Neural crest cell (in vitro differentiated cells): ENCODE data around the gene ABCC3. TPM values are rescaled to one million over a fixed set of nuclear protein-coding genes. Genes with fewer than 3 reads are reported as not detected.

Experiments
- DNase-seq: peaks from one replicate; pipeline ENCODE4 v3.0.0; 2021; ENCODE audit warnings: low read depth, mixed read lengths, low spot score
- H3K27ac Mint-ChIP-seq: one replicate; pipeline ENCODE4 v1.8.0; 2021; ENCODE audit warnings: mild to moderate bottlenecking, mixed read lengths; ENCODE audit not compliant: unreplicated experiment
- H3K27me3 Mint-ChIP-seq: 2 replicates; pipeline ENCODE4 v1.8.0; 2021; ENCODE audit warnings: low read depth, mild to moderate bottlenecking, mixed read lengths
- H3K36me3 Mint-ChIP-seq: 2 replicates; pipeline ENCODE4 v1.8.0; 2021; ENCODE audit warnings: low read depth, mild to moderate bottlenecking, mixed read lengths
- H3K4me1 Mint-ChIP-seq: 2 replicates; pipeline ENCODE4 v1.8.0; 2021; ENCODE audit warnings: mixed read lengths
- H3K4me3 Mint-ChIP-seq: one replicate; pipeline ENCODE4 v1.8.0; 2021; ENCODE audit warnings: mild to moderate bottlenecking, mixed read lengths
- H3K9me3 Mint-ChIP-seq: 2 replicates; pipeline ENCODE4 v1.8.0; 2021; ENCODE audit warnings: mixed read lengths
- CTCF ChIP-seq: fragments of 200-600 bp; sonication (generic); conservative IDR thresholded peaks from 2 replicates; pipeline ENCODE4 v1.5.0; 2021; ENCODE audit warnings: antibody characterized with exemption, mild to moderate bottlenecking
- total RNA-seq: library from RNA; stranded (reverse); gene quantifications from 2 replicates; pipeline ENCODE4 v1.2.1, GENCODE V29; 2021

The ABCC3 gene
- total RNA-seq, 1 donor from 2014 or later, result not detected

DNA sequence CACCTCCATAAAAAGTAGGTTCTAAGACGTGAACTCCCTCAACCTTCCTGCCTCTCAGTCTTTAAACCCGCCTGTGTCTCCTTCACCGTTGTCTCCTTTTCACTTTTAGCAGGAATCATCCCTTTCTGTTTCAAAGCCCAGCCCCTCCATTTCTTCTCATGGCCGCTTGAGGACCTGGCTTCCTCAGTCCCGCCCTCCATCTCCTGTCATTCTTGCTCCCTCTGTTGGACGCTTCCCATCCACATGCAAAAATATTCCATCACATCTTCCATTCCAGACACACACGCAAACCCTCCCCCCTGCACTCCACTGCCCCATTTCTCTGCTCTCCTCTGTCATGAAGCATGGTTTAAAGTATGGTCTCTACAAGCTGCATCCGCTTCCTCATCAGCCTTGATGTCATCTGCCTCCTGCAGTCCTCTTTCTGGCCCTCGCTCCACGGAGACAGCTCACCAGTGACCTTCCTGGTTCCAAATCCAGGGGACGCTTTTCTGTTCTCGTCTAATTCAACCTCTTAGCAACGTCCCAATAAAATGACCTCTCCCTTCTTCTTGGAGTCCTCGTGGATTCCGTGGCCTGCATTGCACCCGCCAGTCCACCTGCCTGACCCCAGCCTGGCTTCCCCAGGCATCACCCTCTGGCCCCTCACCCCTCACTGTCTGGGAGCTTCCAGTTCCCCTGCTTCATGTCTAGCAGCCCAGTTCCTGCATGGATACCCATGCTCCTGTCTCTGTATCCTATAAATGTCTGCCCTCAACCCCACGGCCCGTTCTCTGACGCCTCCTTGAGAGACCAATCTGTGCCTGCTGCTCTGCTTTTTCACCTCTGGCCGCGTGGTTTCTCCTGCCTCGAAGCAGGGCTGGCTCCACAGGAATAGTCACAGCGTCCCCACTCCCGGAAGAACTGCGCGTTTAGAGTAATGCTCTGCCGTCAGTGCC lies 46.9 kb downstream of the ABCC3 start:
- H3K27me3 Mint-ChIP-seq, result no peaks in the 10 kb centered on the region
- peak; percentile 42 for DNase-seq
- peak; percentile 62 for TF ChIP-seq CTCF
- no peaks in the 10 kb centered on the region for H3K9me3 Mint-ChIP-seq
- no peaks in the 10 kb centered on the region for H3K36me3 Mint-ChIP-seq
- no peak overlapping the region for H3K4me3 Mint-ChIP-seq
- no peak overlapping the region for H3K27ac Mint-ChIP-seq
- H3K4me1 Mint-ChIP-seq, result peaks cover 28% of the 10 kb centered on the region

- no peak overlapping the region for H3K4me3 Mint-ChIP-seq
- no peaks in the 10 kb centered on the region for H3K9me3 Mint-ChIP-seq
- peaks cover 34% of the 10 kb centered on the region for H3K4me1 Mint-ChIP-seq
- no peak for DNase-seq
- no peaks in the 10 kb centered on the region for H3K36me3 Mint-ChIP-seq
- no peak overlapping the region for H3K27ac Mint-ChIP-seq
- no peak for TF ChIP-seq CTCF
- no peaks in the 10 kb centered on the region for H3K27me3 Mint-ChIP-seq
These were observed 47.8 kb downstream of the ABCC3 start for GRCh38 chr17:50682441-50682840.

DNA sequence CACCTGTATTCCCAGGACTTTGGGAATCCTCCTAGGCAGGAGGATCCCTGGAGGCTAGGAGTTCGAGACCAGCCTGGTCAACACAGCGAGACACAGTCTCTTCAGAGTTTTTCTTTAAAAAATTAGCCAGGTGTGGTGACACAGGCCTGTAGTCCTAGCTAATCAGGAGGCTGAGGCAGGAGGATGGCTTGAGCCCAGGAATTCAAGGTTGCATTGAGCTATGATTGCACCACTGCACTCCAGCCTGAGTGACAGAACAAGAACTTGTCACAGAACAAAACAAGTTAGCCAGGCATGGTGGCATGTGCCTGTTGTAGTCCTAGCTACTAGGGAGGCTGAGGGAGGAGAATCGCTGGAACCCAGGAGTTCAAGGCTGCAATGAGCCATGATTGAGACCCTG lies 48.3 kb downstream of the ABCC3 start:
- Mint-ChIP-seq H3K4me1 (peaks cover 34% of the 10 kb centered on the region), H3K36me3 (no peaks in the 10 kb centered on the region), H3K9me3 (no peaks in the 10 kb centered on the region), H3K27ac (no peak overlapping the region), H3K4me3 (no peak overlapping the region), H3K27me3 (no peaks in the 10 kb centered on the region)
- TF ChIP-seq CTCF, result no peak
- no peak for DNase-seq

- Mint-ChIP-seq H3K27me3 (no peaks in the 10 kb centered on the region), H3K4me3 (no peak overlapping the region), H3K27ac (no peak overlapping the region), H3K4me1 (peaks cover 34% of the 10 kb centered on the region), H3K9me3 (no peaks in the 10 kb centered on the region), H3K36me3 (no peaks in the 10 kb centered on the region)
- no peak for DNase-seq
- TF ChIP-seq CTCF, result no peak
These were observed 49.0 kb downstream of the ABCC3 start for GRCh38 chr17:50683434-50684287.

DNA sequence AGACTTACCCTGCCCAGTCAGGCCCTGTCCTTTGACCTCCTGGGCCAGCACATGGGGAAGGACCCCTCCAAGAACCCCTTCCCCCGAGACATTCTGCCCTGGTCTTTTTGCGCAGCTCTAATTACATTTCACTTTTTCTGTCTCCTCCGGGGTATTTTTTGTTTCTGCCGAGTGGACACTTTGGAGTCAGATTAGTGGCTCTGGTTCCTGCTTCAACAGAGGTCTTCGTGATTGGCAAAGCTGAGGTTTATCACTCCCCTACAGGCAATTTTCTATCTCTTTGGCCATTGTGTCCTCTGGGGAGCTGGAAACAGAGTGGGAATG lies 49.6 kb downstream of the ABCC3 start:
- Mint-ChIP-seq H3K27me3 (no peaks in the 10 kb centered on the region), H3K36me3 (no peaks in the 10 kb centered on the region), H3K4me1 (peaks cover 37% of the 10 kb centered on the region), H3K4me3 (no peak overlapping the region), H3K27ac (no peak overlapping the region), H3K9me3 (no peaks in the 10 kb centered on the region)
- DNase-seq, result no peak
- TF ChIP-seq CTCF, result no peak
